ENCODE results near the gene ARHGAP44.

ARHGAP44 gene

GRCh38 chr17:12990926-12991325 is 201.6 kb downstream of the ARHGAP44 start:
- no peak for DNase-seq

GRCh38 chr17:12992676-12993075 is 203.4 kb downstream of the ARHGAP44 start:
- DNase-seq: no peak

DNA sequence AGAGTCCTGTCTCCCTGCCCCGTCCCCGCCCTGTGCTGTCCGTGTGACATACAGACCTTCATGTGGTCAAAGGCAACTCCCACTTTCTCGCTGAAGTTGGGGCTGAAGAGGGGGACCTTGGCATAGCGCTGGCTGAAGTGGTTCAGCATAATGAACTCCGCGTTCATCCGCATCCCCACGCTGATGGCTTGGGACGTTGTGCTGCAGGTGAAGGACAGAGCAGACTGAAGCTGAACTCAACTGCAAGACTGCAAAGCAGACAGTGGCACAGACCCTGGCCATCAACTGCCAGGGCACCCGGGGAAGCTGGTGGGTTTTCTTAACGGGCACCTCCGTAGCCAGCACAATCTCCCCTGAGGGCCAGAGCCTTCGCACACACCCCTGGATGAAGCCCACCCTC is 204.3 kb downstream of the ARHGAP44 start:
- no peak for DNase-seq

- no peak for DNase-seq
Observed at GRCh38 chr17:12994341-12995074, 205.2 kb downstream of the ARHGAP44 start.

DNA sequence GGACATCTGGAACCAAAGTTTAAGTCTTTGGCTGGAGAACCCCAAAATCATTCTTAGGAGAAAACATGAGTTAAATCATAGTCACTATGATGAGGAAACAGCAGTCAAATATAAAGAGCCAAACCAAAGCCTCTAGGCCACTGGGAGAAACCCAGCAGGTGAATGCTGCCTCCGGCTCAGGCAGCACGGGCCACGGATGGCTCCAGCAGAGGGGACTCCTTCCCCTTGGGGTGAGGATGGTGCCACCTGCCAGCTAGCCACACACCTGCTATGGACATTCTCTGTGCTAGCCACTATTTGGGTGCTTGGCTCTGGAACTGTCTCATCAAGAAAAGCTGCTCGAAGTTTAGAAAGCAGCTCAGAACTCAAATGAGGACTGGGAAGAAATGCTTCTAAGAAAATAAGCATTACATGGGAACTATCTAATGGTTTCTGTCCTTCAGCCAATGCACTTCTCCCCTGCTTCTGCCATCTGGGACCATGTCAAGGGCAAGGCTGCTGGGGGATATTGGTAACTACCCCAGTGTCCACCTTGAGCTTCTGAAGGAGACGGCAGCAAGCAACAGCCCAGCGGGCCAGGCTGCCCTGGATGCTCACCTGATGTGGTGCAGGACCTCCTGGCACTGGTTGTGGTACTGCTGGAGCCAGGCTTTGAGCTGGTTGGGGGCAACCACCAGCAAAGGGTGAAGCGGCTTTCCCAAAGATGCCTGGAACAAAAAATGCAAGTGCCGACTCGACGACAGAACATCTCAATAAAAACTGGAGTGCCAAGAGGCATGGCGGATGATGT is 206.0 kb downstream of the ARHGAP44 start:
- no peak for DNase-seq

- no peak for DNase-seq
Observed at GRCh38 chr17:12995896-12996295, 206.6 kb downstream of the ARHGAP44 start.

DNA sequence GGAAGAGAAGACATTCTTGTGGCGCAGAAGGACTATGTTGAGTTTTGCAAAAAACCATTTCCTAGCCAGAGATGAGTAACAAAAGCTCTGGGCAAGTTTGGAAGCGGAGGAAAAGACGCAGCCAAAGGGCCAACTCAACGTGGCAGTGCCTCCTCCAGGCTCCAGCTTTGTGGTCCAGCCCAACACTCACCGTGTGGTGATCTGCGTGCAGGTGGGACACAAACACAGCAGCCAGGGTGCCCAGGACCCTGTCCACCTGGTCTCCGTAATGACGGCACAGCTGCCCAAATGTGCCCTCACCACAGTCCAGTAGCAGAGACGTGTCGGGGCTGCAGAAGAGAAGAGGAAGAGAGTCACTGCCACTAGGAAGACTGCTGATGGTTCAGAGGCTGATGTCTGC is 207.1 kb downstream of the ARHGAP44 start:
- DNase-seq: no peak

DNA sequence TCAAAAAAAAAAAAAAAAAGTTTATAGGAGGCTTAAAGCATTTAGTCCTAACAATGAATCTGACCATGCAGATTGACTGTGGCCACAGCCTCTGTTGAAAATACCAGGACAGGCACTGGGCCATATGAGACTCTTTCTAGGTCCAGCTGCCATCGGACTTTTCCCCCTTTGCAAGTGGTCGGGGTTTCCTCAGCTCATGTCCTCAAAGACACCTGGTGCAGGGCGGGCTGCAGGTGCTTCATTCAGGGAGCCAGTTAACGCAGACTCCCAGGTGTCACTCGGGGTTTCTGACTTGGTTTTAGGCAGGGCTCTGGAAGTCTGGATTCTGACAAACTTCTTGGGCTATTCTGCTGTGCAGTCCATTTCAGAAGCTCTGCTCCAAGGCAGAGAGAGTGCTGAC is 207.6 kb downstream of the ARHGAP44 start:
- DNase-seq: no peak

GRCh38 chr17:12998461-12998860 is 209.2 kb downstream of the ARHGAP44 start:
- DNase-seq: no peak

- no peak for DNase-seq
Observed at GRCh38 chr17:12998874-12999273, 209.6 kb downstream of the ARHGAP44 start.

DNA sequence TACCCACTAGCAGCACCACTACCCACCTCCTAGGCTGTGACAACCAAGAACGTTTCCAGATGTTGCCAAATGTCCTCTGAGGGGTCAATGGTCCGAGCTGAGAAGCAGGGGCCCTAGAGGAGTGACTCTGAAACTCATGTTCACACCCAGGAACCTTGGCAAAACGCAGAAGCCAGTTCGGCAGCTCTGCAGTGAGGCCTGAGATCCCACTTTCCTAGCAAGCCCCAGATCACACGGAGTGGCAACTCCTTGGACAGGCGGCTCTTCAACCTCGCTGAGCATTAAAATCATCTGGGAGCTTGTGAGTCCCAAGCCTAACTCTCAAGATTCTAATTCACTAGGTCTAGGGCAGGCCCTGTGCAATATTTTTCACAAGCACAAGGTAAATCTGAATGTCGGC is 211.3 kb downstream of the ARHGAP44 start:
- DNase-seq: no peak

DNA sequence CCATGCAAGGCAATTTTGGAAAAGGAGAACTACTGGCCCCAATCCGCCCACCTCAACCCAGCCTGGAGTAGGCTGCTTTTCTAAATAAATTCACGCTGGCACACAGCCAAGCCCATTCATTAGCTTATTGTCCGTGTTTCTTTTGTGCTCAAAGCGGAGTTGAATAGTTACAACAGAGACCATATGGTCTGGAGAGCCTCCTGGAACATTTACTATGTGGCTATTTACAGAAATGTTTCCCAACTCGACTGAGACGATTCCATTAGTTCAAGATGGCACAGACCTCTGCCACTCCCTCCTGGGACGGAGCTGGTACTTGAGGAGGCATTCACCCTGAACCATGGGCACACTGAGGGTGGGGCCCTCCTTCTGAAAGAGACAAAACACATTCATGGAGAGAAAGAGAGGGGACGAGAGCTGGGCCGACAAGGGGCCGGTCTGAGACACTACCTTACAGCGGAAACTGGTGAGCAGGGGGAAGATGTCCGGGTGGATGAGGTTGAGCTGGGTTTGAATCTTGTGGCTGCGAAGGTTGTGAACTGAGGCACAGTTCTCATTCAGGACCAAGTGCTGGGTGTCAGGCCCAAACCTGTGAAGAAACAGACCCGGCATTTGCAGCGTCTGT is 212.8 kb downstream of the ARHGAP44 start:
- DNase-seq: peak in 7 of 56 donors; percentile 6 to 53 (median 13)

DNA sequence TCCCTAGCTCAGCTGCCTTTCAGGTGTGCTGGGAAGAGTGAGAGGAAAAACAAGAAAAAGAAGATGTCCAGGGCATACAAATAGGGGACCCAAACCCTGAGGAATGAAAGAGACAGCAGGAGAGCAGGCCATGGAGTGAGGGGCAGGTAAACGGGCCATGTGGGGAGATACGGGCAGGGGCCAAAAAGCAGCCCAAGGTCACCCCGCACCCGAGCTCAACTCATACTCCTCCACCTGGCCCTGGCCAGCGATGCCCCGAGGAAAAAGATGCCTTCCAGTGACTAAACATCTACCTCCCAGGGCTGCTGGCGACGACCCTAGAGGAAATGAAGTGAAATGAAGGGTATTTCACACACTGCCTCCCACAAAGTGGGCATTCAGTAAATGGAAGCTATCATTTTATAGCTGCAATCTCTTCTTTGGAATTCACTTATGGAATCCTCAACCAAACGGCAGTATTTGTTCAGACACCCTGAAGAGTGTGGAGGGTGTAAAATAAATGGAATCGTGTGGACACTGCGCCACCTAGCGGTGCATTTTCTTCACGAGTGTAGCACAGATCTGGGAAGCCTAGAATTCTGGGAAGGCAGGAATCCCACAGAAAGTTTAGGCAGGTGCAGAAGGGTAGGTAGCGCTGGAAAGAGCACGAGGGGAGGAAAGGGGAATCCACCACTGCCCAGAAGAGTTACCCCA is 213.6 kb downstream of the ARHGAP44 start:
- peak in 51 of 56 donors; percentile 5 to 94 (median 44) for DNase-seq

DNA sequence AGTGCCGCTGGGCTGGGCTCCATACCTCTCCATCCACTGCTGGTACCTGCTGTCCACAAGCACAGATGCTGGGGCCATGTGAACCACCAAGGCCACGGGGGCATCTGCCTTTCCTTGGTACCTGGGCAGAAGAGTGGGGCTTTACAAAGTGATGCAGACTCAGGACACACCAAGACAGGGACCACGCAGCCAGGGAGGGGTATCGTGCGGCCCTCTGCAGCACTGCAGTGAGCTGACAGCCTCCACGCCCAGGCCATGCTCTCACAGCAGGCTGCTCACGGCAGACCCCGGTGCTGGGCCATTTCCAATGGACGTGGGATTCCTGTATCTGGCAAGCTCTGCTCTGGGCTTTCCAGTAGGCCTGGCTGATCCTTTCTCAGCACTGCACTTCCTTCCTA is 214.2 kb downstream of the ARHGAP44 start:
- no peak for DNase-seq

DNA sequence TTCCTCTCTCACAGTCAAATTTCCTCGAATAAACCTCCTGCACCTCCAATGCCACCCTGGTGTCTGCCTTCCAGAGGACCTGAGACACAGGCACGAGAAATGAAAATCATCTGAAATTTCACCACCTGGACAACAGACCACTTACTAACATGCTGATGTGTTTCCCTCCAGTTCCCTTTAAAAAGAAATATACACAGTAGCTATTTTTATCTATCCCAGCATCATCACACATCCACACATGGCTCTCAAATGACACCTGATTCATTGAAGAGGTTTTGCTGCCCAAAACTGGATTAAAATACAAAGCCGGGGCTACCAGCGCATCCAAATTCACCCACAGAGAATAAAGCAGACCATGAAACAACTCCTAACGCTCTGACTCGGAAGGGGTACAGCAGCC is 214.6 kb downstream of the ARHGAP44 start:
- DNase-seq: no peak

GRCh38 chr17:13004336-13004735 is 215.0 kb downstream of the ARHGAP44 start:
- no peak for DNase-seq

DNA sequence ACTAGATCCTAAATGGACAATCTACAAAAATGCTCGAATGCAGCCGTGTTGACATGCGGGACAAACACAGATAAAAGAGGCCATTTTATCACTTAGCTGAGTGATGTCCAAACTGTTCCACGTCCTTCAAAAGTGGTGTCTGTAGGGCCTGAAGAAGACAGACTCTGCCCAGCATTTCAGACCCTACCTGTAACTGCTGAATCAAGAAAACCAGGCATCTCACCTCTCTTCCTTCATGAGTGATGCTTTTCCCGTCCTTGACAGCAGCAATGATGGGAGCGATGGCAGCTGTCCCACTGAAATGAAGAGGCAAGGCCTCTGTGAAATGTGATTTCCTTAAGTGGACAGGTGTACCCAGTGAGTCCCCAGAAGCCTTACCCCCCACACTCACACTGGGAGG is 216.2 kb downstream of the ARHGAP44 start:
- no peak for DNase-seq

DNA sequence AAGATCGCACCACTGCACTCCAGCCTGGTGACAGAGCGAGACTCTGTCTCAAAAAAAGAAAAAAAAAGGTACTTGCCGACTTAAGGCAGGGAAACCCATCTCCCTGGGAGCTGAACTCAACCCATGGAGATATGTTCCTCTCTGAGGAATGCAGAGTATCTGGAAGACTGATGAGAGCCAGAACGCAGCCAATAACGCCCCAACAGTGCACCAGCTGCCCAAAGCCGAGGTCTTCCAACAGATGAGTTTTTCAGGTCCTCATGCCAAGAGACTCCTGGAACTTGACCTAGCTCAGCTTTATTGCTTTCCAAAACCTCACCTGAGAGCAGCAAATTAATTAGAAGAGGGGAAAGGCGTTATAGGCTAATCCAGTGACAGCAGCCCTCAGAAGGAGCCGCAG is 219.2 kb downstream of the ARHGAP44 start:
- no peak for DNase-seq

- DNase-seq: no peak
Observed at GRCh38 chr17:13010959-13011358, 221.7 kb downstream of the ARHGAP44 start.

GRCh38 chr17:13014801-13015200 is 225.5 kb downstream of the ARHGAP44 start:
- DNase-seq: no peak

GRCh38 chr17:13016881-13017654 is 227.8 kb downstream of the ARHGAP44 start:
- DNase-seq: peak in 1 of 56 donors; percentile 25
